Measurements from ENCODE around the gene KLK3. TPM values are rescaled to one million over a fixed set of nuclear protein-coding genes. Genes with fewer than 3 reads are reported as not detected.
A peak's percentile ranks its signal among the peaks of the same experiment; 100 is the strongest.

Gene KLK3
- total and polyA plus RNA-seq, 2 of the 4 experiments (the other 2 are of a cell fraction) = not detected

DNA sequence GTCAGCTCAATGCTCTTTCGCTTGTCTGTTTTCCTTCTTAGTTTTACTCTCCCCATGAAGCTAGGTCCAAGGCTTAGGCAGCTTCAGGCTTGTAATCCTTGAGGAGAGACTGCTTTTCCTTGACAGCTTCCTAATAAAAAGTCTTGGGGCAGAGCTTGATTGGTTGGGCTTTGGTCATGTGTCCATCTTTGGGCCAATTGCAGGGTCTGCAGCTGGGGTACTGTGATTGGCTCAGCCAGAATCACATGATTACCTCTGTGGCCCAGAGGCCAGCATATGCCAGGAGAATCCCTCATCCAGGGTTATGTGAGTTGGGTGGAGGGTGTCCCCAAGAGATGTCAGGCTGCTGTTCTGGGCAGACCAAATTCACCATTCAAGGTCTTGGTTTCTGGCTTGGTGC, 39.3 kb upstream of the KLK3 start:
- 100% methylated on average over 1 of the region's 1 CpG; no CpG with 5 or more reads in 1 of the 2 experiments for WGBS, 2 experiments (ENCODE audit: extremely low coverage in 2 of 2, insufficient read length in 1 of 2)
- no peaks in the 10 kb centered on the region for H3K9me1 ChIP-seq (ENCODE audit: insufficient read depth, low read length)
- in situ Hi-C loops (cut with MboI; ENCODE audit: low sequenced_read_pairs) (no loop called here), intact Hi-C loops (cut with micrococcal nuclease) (no loop called here), dilution Hi-C loops (cut with HindIII; ENCODE audit: low sequenced_read_pairs, unreplicated experiment) (no loop called here)
- H2AK5ac ChIP-seq (ENCODE audit: low read depth, low read length) = no peak overlapping the region
- ATAC-seq (ENCODE audit: low read depth) = no peak
- no peak overlapping the region for H2AK9ac ChIP-seq (replicated peaks; ENCODE audit: low read depth, low read length, poor library complexity)
- H3K4me1 ChIP-seq (ENCODE audit: control insufficient read depth, insufficient read depth, low read length) = no peaks in the 10 kb centered on the region
- no peaks in the 10 kb centered on the region for H3K79me1 ChIP-seq (ENCODE audit: low read depth in 1 of 2, low read length in 2 of 2)
- H4K20me1 ChIP-seq (ENCODE audit: insufficient read depth, low read length) = no peaks in the 10 kb centered on the region
- H2BK120ac ChIP-seq (ENCODE audit: low read depth, low read length) = no peak overlapping the region
- H4K8ac ChIP-seq (ENCODE audit: low read depth in 2 of 2, low read length in 2 of 2) = no peak overlapping the region
- ChIA-PET CTCF (no interaction called here), POLR2A (ENCODE audit: unreplicated experiment) (no interaction called here)
- H3K36me3 ChIP-seq (ENCODE audit: control insufficient read depth, insufficient read depth, low read length) = no peaks in the 10 kb centered on the region
- H3K18ac ChIP-seq (ENCODE audit: low read depth, low read length) = no peak overlapping the region
- TF ChIP-seq, protein P1, sequence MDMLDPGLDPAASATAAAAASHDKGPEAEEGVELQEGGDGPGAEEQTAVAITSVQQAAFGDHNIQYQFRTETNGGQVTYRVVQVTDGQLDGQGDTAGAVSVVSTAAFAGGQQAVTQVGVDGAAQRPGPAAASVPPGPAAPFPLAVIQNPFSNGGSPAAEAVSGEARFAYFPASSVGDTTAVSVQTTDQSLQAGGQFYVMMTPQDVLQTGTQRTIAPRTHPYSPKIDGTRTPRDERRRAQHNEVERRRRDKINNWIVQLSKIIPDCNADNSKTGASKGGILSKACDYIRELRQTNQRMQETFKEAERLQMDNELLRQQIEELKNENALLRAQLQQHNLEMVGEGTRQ (IDR thresholded peaks at IDR 0.05; ENCODE audit: low read depth, low read length) = peak; percentile 43; the same call in 1 of the 2 replicates
- no peak for TF ChIP-seq RAD21 (IDR thresholded peaks at IDR 0.05; ENCODE audit: low read length)
- H3K14ac ChIP-seq (replicated peaks; ENCODE audit: low read depth, low read length) = no peak overlapping the region
- H2BK15ac ChIP-seq (ENCODE audit: low read depth, low read length) = no peak overlapping the region
- DNase-seq = no peak
- no peak overlapping the region for H3K4me2 ChIP-seq (ENCODE audit: low read depth, low read length)
- H3K4me3 ChIP-seq (ENCODE audit: insufficient read depth, low read depth, low read length) = no peak overlapping the region
- H4K91ac ChIP-seq (ENCODE audit: insufficient read depth, low read depth, low read length) = no peak overlapping the region
- H3K56ac ChIP-seq (ENCODE audit: extremely low read depth, insufficient read depth, low read length) = no peak overlapping the region
- H4K5ac ChIP-seq (ENCODE audit: low read depth, low read length) = no peak overlapping the region
- peaks cover 31% of the 10 kb centered on the region for H3K27me3 ChIP-seq (ENCODE audit: control insufficient read depth, insufficient read depth, low read length)
- H3K23ac ChIP-seq (ENCODE audit: low read depth, low read length) = no peak overlapping the region
- no peak overlapping the region for H3K9ac ChIP-seq (ENCODE audit: low read depth, low read length)
- no peak overlapping the region for H2AFZ ChIP-seq (replicated peaks; ENCODE audit: low read length, poor library complexity)
- no peak overlapping the region for H2BK5ac ChIP-seq (ENCODE audit: low read depth, low read length, poor library complexity, severe bottlenecking)
- H3K27ac ChIP-seq (ENCODE audit: insufficient read depth, low read length) = no peak overlapping the region
- no TSS peak for BruUV-seq (replicated peaks)
- H3K9me3 ChIP-seq (ENCODE audit: control insufficient read depth, insufficient read depth, low read length) = no peaks in the 10 kb centered on the region
- H2BK20ac ChIP-seq (ENCODE audit: low read depth, low read length) = no peak overlapping the region
- no peak overlapping the region for H3K4ac ChIP-seq (ENCODE audit: low read depth, low read length)
